ENCODE data around the gene GFAP.

The GFAP gene

GRCh38 chr17:44914148-44914547 lies 1.2 kb downstream of the GFAP start:
- DNase-seq (ENCODE audit: low read depth) = no peak

DNA sequence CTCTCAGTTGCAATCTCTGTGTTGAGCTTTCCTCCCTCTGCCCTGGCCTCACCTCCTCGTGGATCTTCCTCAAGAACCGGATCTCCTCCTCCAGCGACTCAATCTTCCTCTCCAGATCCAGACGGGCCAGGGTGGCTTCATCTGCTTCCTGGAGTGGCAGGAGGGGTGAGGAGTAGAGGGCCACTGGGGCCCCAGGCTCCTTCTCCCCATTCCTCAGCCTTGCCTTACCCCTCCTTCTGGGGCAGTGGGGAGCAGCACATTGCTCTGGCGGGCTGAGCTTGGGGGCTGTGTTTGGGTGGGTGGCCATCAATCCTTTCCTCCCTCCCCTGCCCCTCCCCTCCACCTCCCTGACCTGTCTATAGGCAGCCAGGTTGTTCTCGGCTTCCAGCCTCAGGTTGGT lies 1.6 kb downstream of the GFAP start:
- DNase-seq (ENCODE audit: low read depth) = no peak

DNA sequence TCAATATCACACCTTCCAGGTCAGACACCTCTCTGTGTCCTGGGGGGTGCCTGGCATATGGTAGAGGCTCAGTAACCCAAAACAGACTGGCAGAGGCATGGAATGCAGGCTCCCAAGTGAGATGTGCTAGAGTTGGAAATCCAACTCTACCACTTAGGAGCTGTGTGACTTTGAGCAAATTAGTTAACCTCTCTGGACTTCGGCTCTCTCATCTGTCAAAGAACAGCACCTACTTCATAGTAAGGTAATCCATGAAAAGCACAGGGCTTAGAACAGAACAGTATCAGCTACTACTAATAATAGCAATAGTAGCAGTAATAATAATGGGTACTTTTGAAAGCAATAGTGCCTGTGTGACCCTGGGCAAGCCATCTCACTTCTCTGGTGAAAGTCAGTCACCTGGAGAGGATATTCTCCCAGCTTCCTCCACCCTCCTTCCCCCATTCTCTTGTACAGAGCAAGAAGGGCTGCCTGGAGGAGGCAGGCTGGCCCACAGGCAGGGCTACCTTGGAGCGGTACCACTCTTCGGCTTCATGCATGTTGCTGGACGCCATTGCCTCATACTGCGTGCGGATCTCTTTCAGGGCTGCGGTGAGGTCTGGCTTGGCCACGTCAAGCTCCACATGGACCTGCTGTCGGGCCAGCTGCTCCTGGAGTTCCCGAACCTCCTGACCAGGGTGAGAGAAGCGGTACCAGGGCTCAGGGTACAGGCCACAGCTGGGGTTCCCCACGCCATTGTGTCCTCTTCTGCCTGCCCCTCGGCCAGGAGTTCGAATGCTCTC lies 2.3 kb downstream of the GFAP start:
- DNase-seq (ENCODE audit: low read depth) = no peak

DNA sequence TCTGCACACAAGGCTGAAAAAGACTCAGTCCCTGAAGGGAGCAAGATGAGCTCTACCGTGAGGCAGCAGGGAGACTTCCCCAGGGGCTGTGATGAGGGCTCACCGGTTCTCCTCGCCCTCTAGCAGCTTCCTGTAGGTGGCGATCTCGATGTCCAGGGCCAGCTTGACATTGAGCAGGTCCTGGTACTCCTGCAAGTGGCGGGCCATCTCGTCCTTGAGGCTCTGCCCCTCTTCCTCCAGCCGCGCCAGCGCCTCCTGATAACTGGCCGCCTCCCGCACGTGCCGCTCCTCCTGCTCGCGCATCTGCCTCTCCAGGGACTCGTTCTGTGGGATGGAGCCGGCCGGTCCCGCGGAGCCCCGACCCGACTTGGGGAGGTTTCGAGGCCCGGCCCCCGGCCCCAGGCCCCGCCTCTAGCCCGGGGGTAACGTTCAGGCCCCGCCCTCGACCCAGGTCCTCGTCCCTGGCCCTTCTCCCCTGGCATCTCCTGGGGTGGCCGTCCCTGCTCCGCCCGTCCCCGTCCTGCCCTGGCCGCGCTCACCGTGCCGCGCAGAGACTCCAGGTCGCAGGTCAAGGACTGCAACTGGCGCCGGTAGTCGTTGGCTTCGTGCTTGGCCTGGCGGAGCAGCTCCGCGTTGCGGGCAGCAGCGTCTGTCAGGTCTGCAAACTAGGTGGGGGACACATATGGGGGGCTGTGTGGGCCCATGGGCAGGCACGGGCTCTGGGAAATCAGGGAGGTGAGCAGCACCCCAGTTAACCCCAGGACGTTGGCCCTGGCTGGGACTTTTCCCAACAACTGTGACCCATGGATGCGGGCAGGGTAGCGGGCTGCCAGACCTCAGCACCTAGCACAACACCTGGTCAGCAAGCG lies 3.9 kb downstream of the GFAP start:
- DNase-seq (ENCODE audit: low read depth) = no peak

DNA sequence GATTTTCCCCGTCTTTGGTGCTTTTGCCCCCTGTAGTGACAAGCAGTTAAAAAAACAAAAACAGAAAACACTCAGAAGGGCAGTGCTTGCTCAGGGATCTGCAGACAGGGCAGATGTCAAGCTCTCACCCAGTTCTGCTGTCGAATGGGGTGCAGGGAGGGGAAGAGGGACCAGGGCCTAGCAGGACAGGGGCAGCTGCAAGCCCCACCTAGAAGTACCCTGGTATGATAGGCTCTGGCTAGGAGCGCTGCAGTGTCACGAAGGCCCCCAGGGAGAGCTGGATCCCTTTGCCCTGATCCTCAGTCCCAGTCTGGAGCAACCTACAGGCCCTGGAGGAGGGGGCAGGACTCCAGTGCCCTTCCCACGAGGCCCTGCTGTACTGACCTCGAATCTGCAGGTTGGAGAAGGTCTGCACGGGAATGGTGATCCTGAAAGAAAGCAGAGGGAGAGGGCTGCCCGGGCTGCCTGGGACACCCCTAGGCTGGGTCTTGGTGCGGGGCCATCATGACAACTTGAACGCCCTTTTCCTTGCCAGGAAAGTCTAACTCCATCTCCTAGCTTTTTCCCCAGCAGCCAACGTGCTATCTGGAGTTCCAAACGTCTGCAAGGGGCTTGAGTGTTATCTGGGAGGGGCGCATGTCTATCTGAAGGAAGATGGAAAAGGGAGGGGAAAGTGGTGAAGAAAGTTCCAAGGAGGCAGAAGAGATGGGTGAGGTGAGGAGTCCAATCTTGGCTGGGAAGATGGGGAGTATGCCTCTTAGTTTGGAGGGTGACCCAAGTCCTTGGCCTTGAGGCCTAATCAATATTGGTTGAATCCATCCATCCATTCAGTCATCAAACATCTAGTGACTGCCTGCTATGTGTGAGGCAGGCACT lies 4.8 kb downstream of the GFAP start:
- no peak for DNase-seq (ENCODE audit: low read depth)

GRCh38 chr17:44909681-44910144 lies 5.6 kb downstream of the GFAP start:
- peak; percentile 68 for DNase-seq (ENCODE audit: low read depth)

GRCh38 chr17:44908761-44909326 lies 6.5 kb downstream of the GFAP start:
- DNase-seq (ENCODE audit: low read depth) = no peak

GRCh38 chr17:44907729-44908470 lies 7.4 kb downstream of the GFAP start:
- no peak for DNase-seq (ENCODE audit: low read depth)

DNA sequence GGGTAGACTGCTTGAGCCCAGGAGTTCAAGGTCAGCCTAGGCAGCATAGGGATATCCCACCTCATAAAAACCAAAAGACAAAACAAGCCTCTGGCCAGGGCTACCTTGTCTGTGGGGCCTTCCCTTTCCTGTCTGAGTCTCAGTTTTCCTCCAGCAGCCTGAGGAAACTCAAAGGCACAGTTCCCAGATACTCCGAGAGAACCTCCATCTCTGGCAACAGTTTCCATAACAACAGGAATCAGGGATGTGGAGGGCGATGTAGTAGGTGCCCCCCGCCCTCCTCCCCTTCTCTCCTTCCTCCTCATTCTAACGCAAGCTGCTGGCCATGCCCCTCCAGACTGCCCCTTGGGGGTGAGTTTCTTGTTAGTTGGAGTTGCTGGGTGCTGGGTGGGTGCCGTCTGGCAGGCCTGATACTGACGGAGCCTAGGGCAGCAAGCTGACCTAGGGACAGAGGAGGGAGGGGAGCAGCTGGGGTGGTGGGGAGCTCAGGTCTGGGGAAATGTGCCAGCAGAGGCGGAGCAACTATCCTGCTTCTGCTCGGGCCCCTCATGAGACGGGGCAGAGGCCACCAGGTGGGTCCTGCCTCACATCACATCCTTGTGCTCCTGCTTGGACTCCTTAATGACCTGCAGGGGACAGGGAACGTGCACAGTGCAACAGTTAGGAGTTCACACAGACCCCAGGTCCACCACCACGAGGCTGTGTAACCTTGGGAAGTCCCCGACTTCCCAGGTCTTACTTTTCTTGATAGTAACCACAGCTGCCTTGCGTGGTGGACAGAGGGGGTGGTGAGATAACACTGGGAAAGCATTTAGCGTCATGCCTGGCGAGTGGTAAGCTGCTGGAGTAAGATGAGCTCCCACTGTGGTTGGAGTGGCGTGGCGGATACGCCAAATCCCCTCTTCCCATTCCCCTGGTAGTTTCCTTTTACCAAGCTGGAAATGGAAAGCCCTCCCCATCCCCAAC lies 8.3 kb downstream of the GFAP start:
- DNase-seq (ENCODE audit: low read depth) = no peak

DNA sequence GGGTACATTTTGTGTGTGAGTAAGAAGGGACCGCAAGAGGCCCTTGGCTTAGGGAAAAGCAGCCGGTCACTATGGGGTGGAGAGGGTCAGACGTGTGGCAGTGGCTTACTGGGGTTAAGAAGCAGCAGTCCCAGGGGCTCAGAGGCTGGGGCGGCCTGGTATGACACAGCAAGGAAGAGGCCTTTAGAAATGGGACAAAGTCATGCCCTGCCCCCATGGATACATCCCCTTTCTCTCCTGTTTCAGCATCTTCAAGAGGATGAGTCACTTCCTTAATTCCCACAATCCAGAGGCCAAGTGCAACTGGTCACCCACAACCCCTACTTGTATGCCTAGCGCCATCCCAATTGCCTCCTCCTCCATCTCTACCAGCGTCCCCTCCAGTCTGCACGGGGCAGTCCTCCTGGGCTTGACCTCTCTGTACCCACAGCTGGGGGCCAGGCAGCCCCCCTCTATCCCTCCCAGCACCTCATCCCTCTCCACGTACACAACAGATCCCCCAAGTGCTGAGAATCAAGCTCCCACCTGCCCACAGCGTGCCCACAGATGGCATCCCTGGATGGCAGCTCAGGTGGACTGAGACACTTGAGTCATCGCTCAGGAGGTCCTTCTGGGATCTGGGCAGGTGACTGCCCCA lies 9.2 kb downstream of the GFAP start:
- DNase-seq (ENCODE audit: low read depth) = peak; percentile 83

DNA sequence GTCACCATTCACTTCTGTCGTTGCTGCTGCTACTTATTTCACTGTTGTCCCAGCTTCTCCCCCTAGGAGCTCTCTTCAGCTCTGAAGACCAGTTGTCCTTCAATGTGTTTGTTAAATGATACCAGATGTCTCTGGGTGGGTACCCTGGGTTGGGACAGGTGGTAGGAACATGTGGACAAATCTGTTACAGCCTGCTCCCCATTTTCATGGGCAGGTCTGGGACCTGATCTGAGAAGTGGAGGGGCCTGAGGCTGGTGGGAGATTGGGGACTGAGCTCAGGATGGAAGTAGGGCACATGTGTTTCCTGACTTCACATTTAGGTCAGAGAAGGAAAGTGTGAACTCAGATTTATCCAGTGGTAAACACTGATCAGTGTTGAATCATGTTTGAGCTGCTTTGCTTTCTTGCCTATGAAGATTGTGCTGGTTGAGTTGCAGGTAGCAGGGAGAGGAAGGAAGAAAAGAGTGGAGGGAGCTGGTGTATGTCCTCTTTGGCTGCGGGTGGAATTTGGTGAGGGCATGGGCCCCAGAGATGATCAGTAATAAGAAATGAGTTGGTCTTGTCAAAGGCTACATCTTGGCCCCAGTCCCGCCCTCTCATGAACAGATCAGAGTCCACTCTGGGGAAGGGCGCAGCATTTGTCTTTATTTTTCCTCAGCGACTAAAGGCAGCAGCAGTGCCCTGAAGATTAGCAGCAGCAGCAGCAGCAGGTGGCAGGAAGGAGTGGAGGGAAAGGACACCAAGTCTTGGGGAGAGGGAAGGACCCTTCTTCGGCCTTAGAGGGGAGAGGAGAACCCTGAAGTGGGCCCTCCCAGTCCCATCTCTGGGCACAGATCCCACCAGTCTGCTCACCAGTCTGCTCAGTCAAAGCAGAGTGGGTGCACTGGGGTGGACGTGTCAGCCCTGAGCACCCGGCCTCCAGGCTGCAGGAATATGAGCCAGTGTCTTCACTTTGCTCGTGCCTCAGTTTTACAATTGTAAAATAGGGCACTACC lies 10.0 kb downstream of the GFAP start:
- no peak for DNase-seq (ENCODE audit: low read depth)

DNA sequence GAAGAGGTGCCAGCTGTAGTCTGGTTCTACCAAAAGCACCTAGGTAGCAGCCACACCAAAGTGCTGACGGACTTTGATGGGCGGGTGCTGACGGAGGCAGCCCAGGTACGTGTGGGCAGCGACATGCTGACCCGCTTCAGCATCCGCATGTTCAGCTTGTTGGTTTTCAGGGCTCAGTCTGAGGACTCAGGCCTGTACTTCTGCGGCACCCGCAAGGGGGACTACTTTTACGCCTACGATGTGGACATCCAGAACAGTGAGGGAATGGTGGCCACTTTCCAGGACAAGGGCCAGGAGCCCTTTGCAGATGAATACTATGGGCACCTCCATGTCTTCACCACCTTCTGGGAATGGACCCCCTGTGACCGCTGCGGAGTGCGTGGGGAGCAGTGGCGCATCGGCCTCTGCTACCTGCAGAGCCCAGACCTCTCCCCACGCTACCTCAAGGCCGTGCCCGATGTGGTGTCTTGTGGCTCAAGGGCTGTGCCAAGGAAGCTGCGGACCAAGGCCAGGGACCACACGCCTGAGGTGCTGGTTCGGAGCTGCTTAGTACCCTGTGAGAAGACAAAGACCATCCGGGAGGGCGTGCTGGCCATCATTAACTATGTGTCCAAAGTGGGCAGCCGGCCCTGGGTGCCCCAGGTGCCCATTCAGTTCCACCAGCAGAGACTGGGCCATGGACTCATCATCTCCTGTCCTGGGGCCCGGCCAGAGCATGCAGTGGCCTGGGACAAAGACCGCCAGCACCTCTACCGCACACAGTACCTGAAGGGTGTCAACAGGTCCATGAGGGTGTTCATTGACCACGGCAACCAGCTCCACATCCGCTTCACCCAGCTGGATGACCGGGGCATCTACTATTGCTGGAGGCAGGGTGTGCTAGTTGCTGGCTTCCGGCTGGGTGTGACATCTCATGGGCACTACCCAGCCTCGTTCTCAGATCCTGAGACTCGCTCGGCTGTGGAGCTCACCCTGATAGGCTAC lies 11.0 kb downstream of the GFAP start:
- DNase-seq (ENCODE audit: low read depth) = no peak

DNA sequence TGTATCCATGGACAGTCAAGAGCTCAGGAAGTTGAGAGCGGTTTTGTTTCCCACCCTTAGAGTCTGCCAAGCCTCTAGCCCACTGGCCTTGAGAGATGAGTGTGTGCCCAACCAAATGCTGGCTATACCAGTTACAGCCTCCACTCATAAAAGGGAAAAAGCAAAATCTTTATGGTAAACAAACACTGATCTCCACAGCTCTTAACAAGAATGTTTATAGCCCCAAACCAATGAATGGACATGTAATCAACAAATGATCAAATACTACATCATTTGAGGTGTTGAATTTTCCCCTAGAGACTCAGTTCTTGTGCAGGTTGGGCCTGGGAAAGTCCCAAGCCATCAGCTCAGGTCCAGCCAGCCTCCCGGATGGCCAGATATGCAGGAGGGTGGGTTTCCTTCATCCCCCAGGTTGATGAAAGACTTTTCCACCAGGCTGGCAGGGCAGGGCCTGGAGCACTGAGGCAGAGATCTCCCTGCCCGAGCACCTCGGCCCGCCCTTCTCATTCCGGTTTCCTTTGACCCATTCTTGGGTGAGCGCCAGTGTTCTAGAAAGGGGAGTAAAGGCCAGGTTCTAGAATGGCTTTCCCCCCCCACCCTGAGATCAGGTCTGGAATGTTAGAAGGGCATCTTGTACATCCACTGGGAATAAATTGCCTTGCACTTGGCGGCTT lies 12.2 kb downstream of the GFAP start:
- no peak for DNase-seq (ENCODE audit: low read depth)

DNA sequence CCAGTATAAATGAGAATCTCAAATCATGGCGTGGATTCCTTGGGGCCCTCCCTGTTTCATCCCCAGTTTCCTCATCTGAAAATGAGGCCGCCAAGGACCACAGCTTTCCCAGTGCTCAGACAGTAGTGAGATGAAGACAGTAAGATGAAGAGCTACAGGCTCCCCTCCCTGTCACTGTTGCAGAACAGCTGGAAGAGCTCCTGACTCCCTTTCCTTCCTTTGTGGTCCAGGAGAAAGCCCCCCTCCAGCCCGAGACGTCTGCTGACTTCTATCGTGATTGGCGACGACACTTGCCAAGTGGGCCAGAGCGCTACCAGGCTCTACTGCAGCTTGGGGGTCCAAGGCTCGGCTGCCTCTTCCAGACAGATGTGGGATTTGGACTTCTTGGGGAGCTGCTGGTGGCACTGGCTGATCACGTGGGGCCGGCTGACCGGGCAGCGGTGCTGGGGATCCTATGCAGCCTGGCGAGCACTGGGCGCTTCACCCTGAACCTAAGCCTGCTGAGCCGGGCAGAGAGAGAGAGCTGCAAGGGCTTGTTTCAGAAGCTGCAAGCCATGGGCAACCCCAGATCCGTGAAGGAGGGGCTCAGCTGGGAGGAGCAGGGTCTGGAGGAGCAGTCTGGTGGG lies 13.1 kb downstream of the GFAP start:
- no peak for DNase-seq (ENCODE audit: low read depth)

DNA sequence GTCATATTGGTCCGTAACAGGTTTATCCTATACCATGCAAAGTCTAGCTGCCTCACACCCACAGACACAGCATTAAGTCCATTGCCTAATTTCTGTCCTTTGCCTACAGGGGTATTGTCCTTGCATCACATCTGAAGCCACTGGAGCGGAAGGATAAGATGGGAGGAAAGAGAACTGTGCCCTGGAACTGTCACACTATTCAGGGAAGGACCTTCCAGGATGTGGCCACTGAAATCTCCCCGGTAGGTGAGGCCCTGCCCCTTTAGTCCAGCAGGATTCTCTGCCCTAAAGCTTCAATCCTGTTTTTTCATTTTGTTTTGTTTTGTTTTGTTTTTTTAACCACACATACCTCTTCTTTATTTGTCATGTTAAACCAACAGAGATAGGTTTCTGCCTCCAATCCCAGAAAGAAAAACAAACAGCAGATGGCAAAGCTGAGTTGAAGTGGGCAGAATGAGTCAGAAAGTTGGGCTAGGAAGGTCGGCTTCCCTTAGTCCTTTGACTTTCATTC lies 13.8 kb downstream of the GFAP start:
- no peak for DNase-seq (ENCODE audit: low read depth)

GRCh38 chr17:44900894-44901293 lies 14.4 kb downstream of the GFAP start:
- DNase-seq (ENCODE audit: low read depth) = no peak

Data from HS-5 (cell line).